Transverse colon (tissue), 4 donors: Measurements from ENCODE around the gene C11orf97. TPM values are rescaled to one million over a fixed set of nuclear protein-coding genes. Genes with fewer than 3 reads are reported as not detected.
"Not testable (repeated sequence)": the region's sequence is repeated elsewhere in the genome, so short reads cannot be mapped to it uniquely, and the experiment has no call there.

Experiments
- DNase-seq: peaks from one replicate; pipeline ENCODE4 v3.0.0-alpha.2; 2019
- H3K27ac ChIP-seq, 4 donors: fragments of 200-600 bp; sonication (generic); 2 replicates each; pipeline ENCODE4 v1.5.1; 2016 to 2018; ENCODE audit warnings: inconsistent platforms in 4 of 4
- H3K27me3 ChIP-seq: fragments of 200-600 bp; sonication (generic); 2 replicates; pipeline ENCODE4 v1.5.1; 2017; ENCODE audit warnings: inconsistent platforms
- H3K36me3 ChIP-seq, 4 donors: fragments of 200-600 bp; sonication (generic); 2 replicates each; pipeline ENCODE4 v1.5.1; 2017 to 2019; ENCODE audit warnings: inconsistent platforms in 4 of 4
- H3K4me1 ChIP-seq, 4 donors: fragments of 200-600 bp; sonication (generic); 2 replicates each; pipeline ENCODE4 v1.5.1; 2017 to 2020; ENCODE audit warnings: inconsistent platforms in 4 of 4
- H3K4me3 ChIP-seq, 4 donors: fragments of 200-600 bp; sonication (generic); 1 replicate in 1 of 4; 2 replicates in 3 of 4; pipeline versions ENCODE4 v1.5.1 to v1.6.1; 2017 to 2019; ENCODE audit warnings: inconsistent platforms in 4 of 4
- H3K9me3 ChIP-seq, 2 donors: fragments of 200-600 bp; sonication (generic); 2 replicates each; pipeline ENCODE4 v1.5.1; 2017 to 2019; ENCODE audit warnings: inconsistent platforms in 2 of 2
- EP300 ChIP-seq: sonication (generic); formaldehyde crosslinking; IDR thresholded peaks from one replicate; pipeline ENCODE4 v1.6.1; 2017; ENCODE audit warnings: antibody characterized with exemption, low read depth
- POLR2A ChIP-seq: fragments of 450-650 bp; IDR thresholded peaks from one replicate; pipeline ENCODE4 v1.6.1; 2016; ENCODE audit warnings: antibody characterized with exemption, mild to moderate bottlenecking, moderate library complexity
- POLR2AphosphoS5 ChIP-seq, 3 donors: sonication (generic); formaldehyde crosslinking; IDR thresholded peaks; one replicate each; pipeline ENCODE4 v1.6.1; 2016; ENCODE audit warnings: antibody characterized with exemption in 3 of 3
- WGBS, 2 donors: methylation state at CpG; one replicate each; pipeline ENCODE4 v1.1.5; 2018; ENCODE audit warnings: low coverage in 1 of 2; 5-methylcytosine and 5-hydroxymethylcytosine counted together
- in situ Hi-C, 4 donors: fragments of 200-750 bp; cut with MboI; loops; one replicate each; pipeline versions ENCODE4 v1.15.0 to v1.15.1; 2017; ENCODE audit warnings: low sequenced_read_pairs in 3 of 4, low pct_ligation_motif_present in 1 of 4, low pct_unique_long_range_greater_than_20kb in 1 of 4
- intact Hi-C: fragments of 100-400 bp; cut with DNase I; formaldehyde crosslinking; loops from one replicate; pipeline ENCODE4 v1.15.1; 2023; ENCODE audit warnings: low total_unique reads
- total RNA-seq, 4 donors: library from RNA; depleted of rRNA; stranded (reverse); fragments of >200 nt; gene quantifications; one replicate each; pipeline ENCODE4 v1.1.0, GENCODE V29; 2016
- TF ChIP-seq, protein P1 (sequence below), 5 experiments: fragments of 200-600 bp in 3 of 5; fragments of 450-650 bp in 2 of 5; sonication (generic) in 3 of 5; IDR thresholded peaks; 1 replicate in 2 of 5; 2 replicates in 3 of 5; pipeline ENCODE4 v1.5.1; 2016 to 2017; ENCODE audit warnings: antibody characterized with exemption in 5 of 5, inconsistent platforms in 3 of 5, mild to moderate bottlenecking in 2 of 5, moderate library complexity in 1 of 5

The C11orf97 gene
- total RNA-seq, 4 donors from 2014 or later, result not detected

DNA sequence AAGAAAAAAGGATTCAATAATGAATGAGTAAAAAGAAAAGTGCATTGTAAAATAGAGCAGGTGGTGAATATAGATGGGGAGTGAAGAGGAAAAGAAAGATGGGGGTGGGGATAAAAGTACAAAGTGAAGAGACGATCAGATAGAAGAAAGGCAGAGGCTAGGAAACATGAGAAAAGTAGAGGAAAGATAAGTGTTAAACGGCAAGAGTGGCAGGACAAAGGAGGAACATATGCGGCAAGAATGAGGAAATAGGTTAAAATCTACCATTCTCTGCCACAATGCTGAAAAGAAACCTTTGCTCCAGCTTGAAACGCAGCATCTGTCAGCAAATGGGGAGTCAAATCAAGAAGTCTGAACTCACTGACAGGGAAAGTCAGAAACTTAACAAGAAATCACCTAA lies 38.3 kb downstream of the C11orf97 start:
- DNase-seq, result no peak
- 30 to 40% methylated on average over 4 of the region's 4 CpGs for WGBS, 2 donors
- H3K4me1 ChIP-seq, result peaks cover 8 to 55% (median 36%) of the 10 kb centered on the region in 4 donors

DNA sequence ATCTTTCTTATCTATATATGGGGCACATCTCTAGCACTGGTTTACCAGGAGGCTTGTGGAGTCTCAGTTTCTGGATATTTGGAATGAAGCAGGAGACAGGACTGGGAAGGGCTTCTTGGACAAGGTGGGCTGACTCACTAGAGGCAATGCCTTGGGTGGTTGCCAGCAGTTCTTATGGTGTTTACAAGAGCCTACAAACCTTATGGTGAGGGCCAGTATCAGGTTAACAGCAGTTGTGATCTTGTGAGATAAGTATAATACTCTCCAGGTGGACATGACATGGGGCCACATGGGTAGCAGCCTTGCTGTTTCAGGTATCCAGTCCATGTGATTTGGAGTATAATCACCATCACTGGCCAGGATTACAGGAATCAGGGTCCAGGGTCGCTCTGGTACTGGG lies 41.7 kb downstream of the C11orf97 start:
- no peaks in the 10 kb centered on the region for H3K36me3 ChIP-seq
- no peak for DNase-seq
- no peak for TF ChIP-seq POLR2AphosphoS5 (IDR thresholded peaks at IDR 0.05)
- H3K27me3 ChIP-seq, result no peaks in the 10 kb centered on the region
- 40 to 42% methylated on average over 1 of the region's 1 CpG for WGBS, 2 donors
- H3K27ac ChIP-seq, result no peak overlapping the region
- H3K9me3 ChIP-seq, result no peaks in the 10 kb centered on the region
- in situ Hi-C loops, result no loop called here
- H3K4me3 ChIP-seq, result no peak overlapping the region
- intact Hi-C loops, result no loop called here
- H3K4me1 ChIP-seq, result peaks cover 8 to 21% (median 15%) of the 10 kb centered on the region in 4 donors

More for the DNA sequence above, 38.3 kb downstream of the C11orf97 start:
- Histone ChIP-seq H3K27me3 (no peaks in the 10 kb centered on the region), H3K27ac (no peak overlapping the region), H3K4me3 (no peak overlapping the region), H3K9me3 (no peaks in the 10 kb centered on the region), H3K36me3 (no peaks in the 10 kb centered on the region)
- TF ChIP-seq POLR2AphosphoS5 (IDR thresholded peaks at IDR 0.05) (no peak), POLR2A (no peak), EP300 (no peak)
- TF ChIP-seq, protein P1, sequence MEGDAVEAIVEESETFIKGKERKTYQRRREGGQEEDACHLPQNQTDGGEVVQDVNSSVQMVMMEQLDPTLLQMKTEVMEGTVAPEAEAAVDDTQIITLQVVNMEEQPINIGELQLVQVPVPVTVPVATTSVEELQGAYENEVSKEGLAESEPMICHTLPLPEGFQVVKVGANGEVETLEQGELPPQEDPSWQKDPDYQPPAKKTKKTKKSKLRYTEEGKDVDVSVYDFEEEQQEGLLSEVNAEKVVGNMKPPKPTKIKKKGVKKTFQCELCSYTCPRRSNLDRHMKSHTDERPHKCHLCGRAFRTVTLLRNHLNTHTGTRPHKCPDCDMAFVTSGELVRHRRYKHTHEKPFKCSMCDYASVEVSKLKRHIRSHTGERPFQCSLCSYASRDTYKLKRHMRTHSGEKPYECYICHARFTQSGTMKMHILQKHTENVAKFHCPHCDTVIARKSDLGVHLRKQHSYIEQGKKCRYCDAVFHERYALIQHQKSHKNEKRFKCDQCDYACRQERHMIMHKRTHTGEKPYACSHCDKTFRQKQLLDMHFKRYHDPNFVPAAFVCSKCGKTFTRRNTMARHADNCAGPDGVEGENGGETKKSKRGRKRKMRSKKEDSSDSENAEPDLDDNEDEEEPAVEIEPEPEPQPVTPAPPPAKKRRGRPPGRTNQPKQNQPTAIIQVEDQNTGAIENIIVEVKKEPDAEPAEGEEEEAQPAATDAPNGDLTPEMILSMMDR (IDR thresholded peaks at IDR 0.05), result no peak
- intact Hi-C loops, result no loop called here
- in situ Hi-C loops, result no loop called here

DNA sequence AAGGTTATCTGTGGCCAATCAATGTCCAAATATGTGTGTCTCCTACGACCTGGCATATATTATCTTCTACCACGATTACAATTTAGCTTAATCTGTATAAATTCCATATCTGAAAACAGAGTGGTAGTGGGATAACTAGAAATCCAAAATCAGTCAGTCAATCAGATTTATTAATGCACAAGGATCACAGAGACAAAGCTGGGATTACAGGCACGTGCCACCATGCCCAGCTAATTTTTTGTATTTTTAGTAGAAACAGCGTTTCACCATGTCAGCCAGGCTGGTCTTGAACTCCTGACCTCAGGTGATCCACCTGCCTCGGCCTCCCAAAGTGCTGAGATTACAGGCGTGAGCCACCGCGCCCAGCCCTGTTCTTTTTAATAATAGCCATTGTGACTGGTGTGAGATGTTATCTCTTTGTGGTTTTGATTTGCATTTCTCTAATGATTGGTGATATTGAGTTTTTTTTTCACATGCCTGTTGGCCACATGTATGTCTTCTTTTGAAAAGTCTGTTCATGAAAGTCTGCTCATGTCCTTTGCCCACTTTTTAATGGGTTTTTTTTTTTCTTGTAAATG lies 43.6 kb downstream of the C11orf97 start:
- in situ Hi-C loops, H3K4me1 ChIP-seq, H3K27ac ChIP-seq, DNase-seq, intact Hi-C loops, H3K9me3 ChIP-seq, H3K27me3 ChIP-seq, H3K4me3 ChIP-seq, H3K36me3 ChIP-seq: not testable (repeated sequence)
- 82 to 87% methylated on average over 8 of the region's 8 CpGs for WGBS, 2 donors

- H3K36me3 ChIP-seq, result no peaks in the 10 kb centered on the region
- no peak overlapping the region for H3K27ac ChIP-seq
- H3K27me3 ChIP-seq, result no peaks in the 10 kb centered on the region
- in situ Hi-C loops (no loop called here), intact Hi-C loops (no loop called here)
- TF ChIP-seq POLR2A, result no peak
- TF ChIP-seq POLR2AphosphoS5 (IDR thresholded peaks at IDR 0.05), result no peak
- TF ChIP-seq EP300, result no peak
- TF ChIP-seq, protein P1 (IDR thresholded peaks at IDR 0.05), result no peak
- H3K4me3 ChIP-seq, result no peak overlapping the region
- no peaks in the 10 kb centered on the region for H3K4me1 ChIP-seq
- DNase-seq, result no peak
- no peaks in the 10 kb centered on the region for H3K9me3 ChIP-seq
These were observed 45.2 kb downstream of the C11orf97 start for GRCh38 chr11:94557421-94557820.

DNA sequence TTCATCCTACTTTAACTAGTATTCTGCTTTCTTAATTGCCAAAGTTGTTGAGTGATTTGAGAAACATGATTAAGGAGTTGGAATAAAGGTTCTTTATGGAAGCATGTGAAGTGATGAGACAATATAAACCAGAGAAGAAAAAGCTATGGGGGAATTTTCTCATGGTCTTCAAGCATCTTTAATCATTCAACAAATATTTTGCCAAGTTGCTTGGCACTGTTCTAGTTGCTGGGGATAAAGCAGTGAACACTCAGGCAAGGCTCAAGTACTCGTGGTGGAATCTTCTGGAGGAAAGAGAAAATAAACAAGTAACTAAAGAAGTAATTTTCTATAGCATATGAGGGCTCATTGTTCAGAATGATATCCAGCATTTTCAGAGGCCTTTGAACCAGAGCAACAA lies 45.7 kb downstream of the C11orf97 start:
- Histone ChIP-seq H3K4me3 (no peak overlapping the region), H3K9me3 (no peaks in the 10 kb centered on the region), H3K36me3 (no peaks in the 10 kb centered on the region), H3K4me1 (no peaks in the 10 kb centered on the region), H3K27ac (no peak overlapping the region), H3K27me3 (no peaks in the 10 kb centered on the region)
- in situ Hi-C loops (no loop called here), intact Hi-C loops (no loop called here)
- no peak for DNase-seq
- WGBS, 2 donors, result 29 to 57% methylated on average over 1 of the region's 1 CpG
- TF ChIP-seq POLR2A (no peak), POLR2AphosphoS5 (IDR thresholded peaks at IDR 0.05) (no peak), EP300 (no peak)
- TF ChIP-seq, protein P1 (IDR thresholded peaks at IDR 0.05), result no peak
